Activated T-helper 2 cell treated with anti-CD3 and anti-CD28 coated beads, Interferon-gamma antibody, Interleukin-2, Interleukin-4, amounts not matched to agents 10 μg/mL and 5 μg/mL and 100 μg/mL, durations not matched to agents 14 hours and 24 hours and 36 hours (primary cell): Measurements from ENCODE around the gene MPP2. TPM values are rescaled to one million over a fixed set of nuclear protein-coding genes. Genes with fewer than 3 reads are reported as not detected.

ENCODE experiments used
- DNase-seq: peaks from one replicate; pipeline ENCODE4 v3.0.0; 2021; ENCODE audit warnings: low spot score
- H3K27ac Mint-ChIP-seq: one replicate; pipeline ENCODE4 v1.8.0; 2021; ENCODE audit warnings: mixed read lengths
- H3K27me3 Mint-ChIP-seq: one replicate; pipeline ENCODE4 v1.8.0; 2021; ENCODE audit warnings: low read depth, mixed read lengths
- H3K36me3 Mint-ChIP-seq: one replicate; pipeline ENCODE4 v1.8.0; 2021; ENCODE audit warnings: low read depth, mixed read lengths
- H3K4me1 Mint-ChIP-seq: one replicate; pipeline ENCODE4 v1.8.0; 2021; ENCODE audit warnings: low read depth, mixed read lengths
- H3K4me3 Mint-ChIP-seq: one replicate; pipeline ENCODE4 v1.8.0; 2021; ENCODE audit warnings: low read depth, mild to moderate bottlenecking, moderate library complexity, mixed read lengths
- H3K9me3 Mint-ChIP-seq: one replicate; pipeline ENCODE4 v1.8.0; 2021; ENCODE audit warnings: mixed read lengths
- intact Hi-C: fragments of 100-400 bp; cut with micrococcal nuclease; formaldehyde crosslinking; loops from one replicate; pipeline ENCODE4 v1.15.1; 2023
- total RNA-seq: library from RNA; stranded (reverse); gene quantifications from 2 replicates; pipeline ENCODE4 v1.2.3, GENCODE V29; 2022

Gene MPP2
- 1.2 and 1.4 TPM in 2 replicates for total RNA-seq

- Mint-ChIP-seq H3K27ac (no peak within 1 kb of the TSS), H3K9me3 (no peaks in the 10 kb centered on the region), H3K4me3 (no peak within 1 kb of the TSS), H3K4me1 (peaks cover 2% of the 10 kb centered on the region), H3K36me3 (no peaks in the 10 kb centered on the region), H3K27me3 (peaks cover 49% of the 10 kb centered on the region)
- DNase-seq, result peak; percentile 20
- intact Hi-C loops, result no loop called here
These were observed at the start of gene MPP2 for GRCh38 chr17:43907425-43907981. Gene MPP2, minus strand, starts transcription at chr17:43907536. Its CDS starts 3,076 bp downstream, at chr17:43904460.

- DNase-seq, result no peak
- H3K4me3 Mint-ChIP-seq, result no peak overlapping the region
- H3K4me1 Mint-ChIP-seq, result no peaks in the 10 kb centered on the region
- intact Hi-C loops, result no loop called here
- no peaks in the 10 kb centered on the region for H3K9me3 Mint-ChIP-seq
- no peak overlapping the region for H3K27ac Mint-ChIP-seq
- no peaks in the 10 kb centered on the region for H3K36me3 Mint-ChIP-seq
- peaks cover 27% of the 10 kb centered on the region for H3K27me3 Mint-ChIP-seq
These were observed 48.9 kb upstream of the MPP2 start for GRCh38 chr17:43956222-43956621.

GRCh38 chr17:43953746-43954145 is 46.4 kb upstream of the MPP2 start, which contains the start of gene PYY:
Gene PYY, minus strand, starts transcription at chr17:43953940. Its CDS starts 457 bp downstream, at chr17:43953483.
- intact Hi-C loops, result no loop called here
- Mint-ChIP-seq H3K36me3 (no peaks in the 10 kb centered on the region), H3K4me1 (no peaks in the 10 kb centered on the region), H3K27me3 (peaks cover 40% of the 10 kb centered on the region), H3K27ac (no peak within 1 kb of the TSS), H3K9me3 (no peaks in the 10 kb centered on the region), H3K4me3 (no peak within 1 kb of the TSS)
- no peak for DNase-seq

GRCh38 chr17:43952724-43953666 is 45.7 kb upstream of the MPP2 start:
- no peak overlapping the region for H3K27ac Mint-ChIP-seq
- peaks cover 40% of the 10 kb centered on the region for H3K27me3 Mint-ChIP-seq
- intact Hi-C loops, result no loop called here
- no peak overlapping the region for H3K4me3 Mint-ChIP-seq
- no peaks in the 10 kb centered on the region for H3K4me1 Mint-ChIP-seq
- DNase-seq, result no peak
- no peaks in the 10 kb centered on the region for H3K36me3 Mint-ChIP-seq
- no peaks in the 10 kb centered on the region for H3K9me3 Mint-ChIP-seq

GRCh38 chr17:43952351-43952723 is 45.0 kb upstream of the MPP2 start:
- Mint-ChIP-seq H3K27ac (no peak overlapping the region), H3K36me3 (no peaks in the 10 kb centered on the region), H3K4me3 (no peak overlapping the region), H3K4me1 (peaks cover 2% of the 10 kb centered on the region), H3K9me3 (no peaks in the 10 kb centered on the region), H3K27me3 (peaks cover 40% of the 10 kb centered on the region)
- DNase-seq, result no peak
- intact Hi-C loops, result no loop called here

GRCh38 chr17:43951750-43952149 is 44.4 kb upstream of the MPP2 start:
- Mint-ChIP-seq H3K27me3 (peaks cover 40% of the 10 kb centered on the region), H3K9me3 (no peaks in the 10 kb centered on the region), H3K27ac (no peak overlapping the region), H3K36me3 (no peaks in the 10 kb centered on the region), H3K4me3 (no peak overlapping the region), H3K4me1 (peaks cover 2% of the 10 kb centered on the region)
- DNase-seq, result no peak
- intact Hi-C loops, result no loop called here

- Mint-ChIP-seq H3K36me3 (no peaks in the 10 kb centered on the region), H3K27ac (no peak overlapping the region), H3K27me3 (peaks cover 40% of the 10 kb centered on the region), H3K4me3 (no peak overlapping the region), H3K9me3 (no peaks in the 10 kb centered on the region), H3K4me1 (peaks cover 2% of the 10 kb centered on the region)
- intact Hi-C loops, result no loop called here
- no peak for DNase-seq
These were observed 43.2 kb upstream of the MPP2 start for GRCh38 chr17:43950554-43950953.

GRCh38 chr17:43949781-43950180 is 42.4 kb upstream of the MPP2 start:
- H3K9me3 Mint-ChIP-seq, result no peaks in the 10 kb centered on the region
- intact Hi-C loops, result no loop called here
- H3K4me3 Mint-ChIP-seq, result no peak overlapping the region
- H3K4me1 Mint-ChIP-seq, result peaks cover 2% of the 10 kb centered on the region
- H3K27me3 Mint-ChIP-seq, result peaks cover 41% of the 10 kb centered on the region
- H3K36me3 Mint-ChIP-seq, result no peaks in the 10 kb centered on the region
- H3K27ac Mint-ChIP-seq, result no peak overlapping the region
- no peak for DNase-seq

- H3K27me3 Mint-ChIP-seq, result peaks cover 20% of the 10 kb centered on the region
- DNase-seq, result no peak
- intact Hi-C loops, result no loop called here
- H3K36me3 Mint-ChIP-seq, result no peaks in the 10 kb centered on the region
- no peak overlapping the region for H3K4me3 Mint-ChIP-seq
- H3K27ac Mint-ChIP-seq, result no peak overlapping the region
- no peaks in the 10 kb centered on the region for H3K9me3 Mint-ChIP-seq
- peaks cover 3% of the 10 kb centered on the region for H3K4me1 Mint-ChIP-seq
These were observed 39.4 kb upstream of the MPP2 start for GRCh38 chr17:43946781-43947180.

- Mint-ChIP-seq H3K27me3 (peaks cover 12% of the 10 kb centered on the region), H3K9me3 (no peaks in the 10 kb centered on the region), H3K27ac (no peak overlapping the region), H3K36me3 (no peaks in the 10 kb centered on the region), H3K4me1 (peaks cover 3% of the 10 kb centered on the region), H3K4me3 (no peak overlapping the region)
- no peak for DNase-seq
- intact Hi-C loops, result loop anchor here (2.0 kb wide), 1 partner anchor 96 kb away; no protein-coding TSS in a partner anchor
These were observed 37.9 kb upstream of the MPP2 start for GRCh38 chr17:43945074-43945829.

- H3K4me3 Mint-ChIP-seq, result no peak within 1 kb of the TSS
- no peaks in the 10 kb centered on the region for H3K9me3 Mint-ChIP-seq
- H3K4me1 Mint-ChIP-seq, result peaks cover 2% of the 10 kb centered on the region
- intact Hi-C loops, result no loop called here
- no peak for DNase-seq
- H3K27me3 Mint-ChIP-seq, result peaks cover 16% of the 10 kb centered on the region
- no peak within 1 kb of the TSS for H3K27ac Mint-ChIP-seq
- H3K36me3 Mint-ChIP-seq, result no peaks in the 10 kb centered on the region
These were observed 34.8 kb upstream of the MPP2 start, which contains the start of gene PPY for GRCh38 chr17:43942051-43942685. Gene PPY, minus strand, starts transcription at chr17:43942476. Its CDS starts 822 bp downstream, at chr17:43941654.

- Mint-ChIP-seq H3K9me3 (no peaks in the 10 kb centered on the region), H3K4me3 (no peak overlapping the region), H3K27ac (no peak overlapping the region), H3K27me3 (peaks cover 25% of the 10 kb centered on the region), H3K4me1 (peaks cover 2% of the 10 kb centered on the region), H3K36me3 (no peaks in the 10 kb centered on the region)
- intact Hi-C loops, result no loop called here
- no peak for DNase-seq
These were observed 33.3 kb upstream of the MPP2 start for GRCh38 chr17:43940630-43941029.
